Naive thymus-derived CD8-positive, alpha-beta T cell (primary cell): ENCODE measurements around the gene TDRD3. TPM values are rescaled to one million over a fixed set of nuclear protein-coding genes. Genes with fewer than 3 reads are reported as not detected.
A peak's percentile ranks its signal among the peaks of the same experiment; 100 is the strongest.

Experiments
- ATAC-seq, 2 donors: fragments of 150-1000 bp; cut with Tn5 transposase in 1 of 2; sonication (Bioruptor Pico), chemical (Tn5 transposase) in 1 of 2; 1 replicate in 1 of 2; 2 replicates in 1 of 2; pipeline ENCODE4 v1.10.0; 2021; ENCODE audit warnings: mild to moderate bottlenecking in 2 of 2, moderate library complexity in 2 of 2
- POLR2A ChIA-PET: fragments of 350-600 bp; sonication (Branson Sonifier 250); formaldehyde crosslinking; loops from one replicate; lab custom pipeline; 2021; ENCODE audit warnings: antibody characterized with exemption; lab: Charles Lee
- DNase-seq, 10 donors: peaks; one replicate each; pipeline versions ENCODE4 v3.0.0 to v3.0.0-alpha.2; 2020 to 2022
- H3K27ac Mint-ChIP-seq, 10 donors: one replicate each; pipeline ENCODE4 v1.8.0; 2020 to 2022; ENCODE audit warnings: mild to moderate bottlenecking in 10 of 10, mixed read lengths in 10 of 10, moderate library complexity in 4 of 10, inconsistent platforms in 1 of 10
- H3K27me3 Mint-ChIP-seq, 5 donors: one replicate each; pipeline ENCODE4 v1.8.0; 2021 to 2022; ENCODE audit warnings: mixed read lengths in 5 of 5
- H3K36me3 Mint-ChIP-seq, 3 donors: one replicate each; pipeline ENCODE4 v1.8.0; 2020 to 2022; ENCODE audit warnings: mixed read lengths in 3 of 3, mild to moderate bottlenecking in 2 of 3, inconsistent platforms in 1 of 3
- H3K4me1 Mint-ChIP-seq, 4 donors: one replicate each; pipeline ENCODE4 v1.8.0; 2021 to 2022; ENCODE audit warnings: mixed read lengths in 4 of 4
- H3K4me3 Mint-ChIP-seq, 10 donors: one replicate each; pipeline ENCODE4 v1.8.0; 2020 to 2022; ENCODE audit warnings: mild to moderate bottlenecking in 10 of 10, mixed read lengths in 10 of 10, moderate library complexity in 6 of 10, inconsistent platforms in 1 of 10
- H3K9me3 Mint-ChIP-seq, 9 donors: one replicate each; pipeline ENCODE4 v1.8.0; 2020 to 2022; ENCODE audit warnings: mixed read lengths in 9 of 9, mild to moderate bottlenecking in 3 of 9, inconsistent platforms in 1 of 9, moderate library complexity in 1 of 9
- polyA plus RNA-seq, 3 donors: library from polyadenylated mRNA; unstranded; fragments of 300-500 nt; fragmentation: Illumina TruSeq; gene quantifications; one replicate each; pipeline ENCODE4 v1.2.3, GENCODE V29; 2021
- total RNA-seq, 8 experiments: library from RNA in 2 of 8; stranded (reverse) in 2 of 8; gene quantifications; one replicate each; pipeline ENCODE4 v1.2.3 and lab custom pipeline; 2021 to 2026

The TDRD3 gene
- 10 to 100 TPM; 34.5 to 38.2 TPM for total RNA-seq
- 1 to 10 TPM; 6.8 to 9.1 (median 8.3) TPM for polyA plus RNA-seq
- 37.2 to 54.7 (median 47.9) reads per million in 6 experiments for total RNA-seq (lab: John Stamatoyannopoulos, UW)

DNA sequence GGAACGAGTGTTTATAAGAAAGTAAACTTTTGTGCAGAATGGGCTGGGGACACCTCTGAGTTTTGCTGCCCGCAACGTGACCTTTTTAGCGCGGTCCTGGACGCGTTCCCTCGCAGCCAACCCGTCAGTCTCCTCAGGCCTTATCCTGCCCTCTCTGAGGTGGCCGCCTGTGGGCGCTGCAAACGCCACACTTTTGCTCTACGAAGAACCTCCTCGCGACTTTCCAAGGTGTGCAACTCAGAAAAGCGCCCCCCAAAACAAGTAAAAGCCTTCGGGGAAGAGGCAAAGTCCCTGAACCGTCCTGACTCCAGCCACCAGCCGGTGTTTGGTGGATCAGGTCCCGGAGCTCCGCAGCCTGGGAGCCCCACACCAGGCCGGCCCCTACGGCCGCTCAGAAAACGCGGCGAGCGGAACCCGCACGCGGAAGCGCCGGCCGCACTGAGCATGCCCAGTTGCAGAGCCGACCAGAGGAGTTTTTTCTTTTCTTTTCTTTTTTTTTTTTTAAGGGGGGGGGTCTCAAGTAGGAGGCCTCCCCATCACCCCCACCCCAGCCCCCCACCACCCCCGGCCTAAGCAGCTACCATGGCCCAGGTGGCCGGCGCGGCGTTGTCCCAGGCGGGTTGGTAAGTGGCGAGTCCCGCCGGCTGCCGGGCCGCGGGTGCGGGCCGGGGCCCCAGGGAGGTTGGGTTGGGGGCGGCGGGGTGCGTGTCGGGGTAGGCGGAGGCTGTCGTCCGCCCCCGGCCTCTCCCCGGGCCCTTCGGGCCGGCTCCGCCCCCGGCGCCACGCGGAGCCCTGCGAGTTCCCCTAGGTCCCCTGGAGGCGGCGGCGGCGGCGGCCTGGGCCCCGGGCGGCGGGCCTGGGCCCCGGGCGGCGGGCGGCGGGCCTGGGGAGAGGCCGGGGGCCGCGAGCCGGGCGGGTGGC is at the start of gene TDRD3:
Gene TDRD3 (plus strand): TSS at position 438 of the 921 bp plus-strand sequence. CDS start 145 bp downstream, at position 583.
- H3K27me3 Mint-ChIP-seq, result no peaks in the 10 kb centered on the region
- ATAC-seq (peak; percentile 70 to 76), DNase-seq (peak; percentile 67 to 90 (median 78))
- H3K9me3 Mint-ChIP-seq, result no peaks in the 10 kb centered on the region
- H3K36me3 Mint-ChIP-seq, result no peaks in the 10 kb centered on the region
- peak within 1 kb of the TSS; percentile 90 to 98 (median 95) for H3K4me3 Mint-ChIP-seq
- peaks cover 21 to 40% (median 38%) of the 10 kb centered on the region in 4 donors for H3K4me1 Mint-ChIP-seq
- peak within 1 kb of the TSS; percentile 95 to 98 (median 97) for H3K27ac Mint-ChIP-seq
- POLR2A ChIA-PET, result interaction anchor here (0.7 to 2.2 kb wide), 7 partner anchors 10 to 1005 kb away, joined by 3 to 11 read pairs (median 4); no protein-coding TSS in a partner anchor

DNA sequence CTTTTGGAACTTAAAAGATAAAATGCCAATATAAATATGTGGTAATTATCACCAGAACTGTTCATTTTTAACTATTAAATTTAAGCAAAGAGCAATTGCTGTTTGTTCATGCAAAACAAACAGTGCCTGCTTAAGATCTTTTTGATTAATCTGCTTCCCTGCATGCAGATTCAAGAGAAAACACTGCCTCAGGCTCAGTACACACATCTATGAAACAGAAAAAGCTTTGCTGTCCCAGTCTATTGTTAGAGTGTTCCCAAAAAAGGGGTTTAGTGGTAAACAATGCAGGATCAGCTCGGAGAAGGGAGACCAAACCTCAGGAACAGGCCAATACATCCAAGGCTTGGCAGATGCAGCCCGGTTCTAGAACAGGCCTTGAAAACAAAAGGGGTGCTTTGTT is 49.3 kb upstream of the TDRD3 start:
- DNase-seq, result no peak
- peaks cover 12 to 49% (median 37%) of the 10 kb centered on the region in 5 donors for H3K27me3 Mint-ChIP-seq
- ATAC-seq, result no peak
- H3K4me1 Mint-ChIP-seq, result peaks cover 0 to 3% (median 0%) of the 10 kb centered on the region in 4 donors
- no peak overlapping the region for H3K27ac Mint-ChIP-seq
- H3K9me3 Mint-ChIP-seq, result peaks cover 0 to 13% (median 0%) of the 10 kb centered on the region in 9 donors
- H3K4me3 Mint-ChIP-seq, result no peak overlapping the region
- POLR2A ChIA-PET, result no interaction called here
- peaks cover 0 to 6% (median 0%) of the 10 kb centered on the region in 3 donors for H3K36me3 Mint-ChIP-seq

DNA sequence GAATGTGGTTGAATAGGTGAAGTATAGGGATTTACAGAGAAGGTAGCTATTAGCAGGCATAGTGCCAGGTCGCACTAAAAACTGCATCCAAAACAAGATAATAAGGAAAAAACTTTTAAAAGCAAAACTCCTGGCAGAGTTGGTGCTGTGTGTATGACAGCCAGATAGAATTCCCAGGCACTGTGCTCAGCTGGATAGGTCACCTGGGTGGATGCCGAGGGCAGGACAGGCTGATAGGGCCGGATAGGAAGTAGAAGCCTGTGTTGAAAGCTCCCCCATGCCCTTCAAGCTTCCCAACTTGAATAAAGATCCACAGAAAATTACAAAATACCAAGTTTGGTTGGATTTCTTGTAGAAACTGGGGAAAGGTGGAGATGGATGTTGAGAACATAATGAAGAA is 48.9 kb upstream of the TDRD3 start:
- Mint-ChIP-seq H3K4me3 (no peak overlapping the region), H3K36me3 (peaks cover 0 to 10% (median 0%) of the 10 kb centered on the region in 3 donors), H3K27ac (no peak overlapping the region), H3K4me1 (peaks cover 0 to 3% (median 0%) of the 10 kb centered on the region in 4 donors), H3K9me3 (peaks cover 0 to 17% (median 1%) of the 10 kb centered on the region in 9 donors), H3K27me3 (peaks cover 12 to 47% (median 37%) of the 10 kb centered on the region in 5 donors)
- DNase-seq (no peak), ATAC-seq (no peak)
- POLR2A ChIA-PET, result no interaction called here

DNA sequence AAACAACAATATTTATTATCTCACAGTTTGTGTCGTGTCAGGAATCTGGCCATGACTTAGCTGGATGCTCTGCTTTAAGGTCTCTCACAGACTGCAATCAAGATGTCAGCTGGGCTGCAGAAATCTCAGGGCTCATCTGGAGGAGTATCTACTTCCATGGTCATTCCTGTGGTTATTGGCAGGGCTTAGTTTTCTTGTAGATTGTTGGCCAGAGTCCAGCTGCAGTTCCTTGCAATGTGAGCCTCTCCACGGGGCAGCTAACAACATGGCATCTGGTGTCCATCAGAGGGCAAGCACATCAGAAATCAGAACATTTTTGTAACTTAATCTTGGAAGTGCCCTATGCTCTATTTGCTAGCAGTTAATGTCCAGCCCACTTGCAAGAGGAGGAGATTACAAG is 45.7 kb upstream of the TDRD3 start:
- H3K36me3 Mint-ChIP-seq, result peaks cover 0 to 11% (median 0%) of the 10 kb centered on the region in 3 donors
- DNase-seq, result no peak
- H3K27me3 Mint-ChIP-seq, result peaks cover 15 to 41% (median 31%) of the 10 kb centered on the region in 5 donors
- no peaks in the 10 kb centered on the region for H3K4me1 Mint-ChIP-seq
- ATAC-seq, result no peak
- H3K4me3 Mint-ChIP-seq, result no peak overlapping the region
- no peak overlapping the region for H3K27ac Mint-ChIP-seq
- H3K9me3 Mint-ChIP-seq, result peaks cover 0 to 18% (median 2%) of the 10 kb centered on the region in 9 donors
- POLR2A ChIA-PET, result no interaction called here

DNA sequence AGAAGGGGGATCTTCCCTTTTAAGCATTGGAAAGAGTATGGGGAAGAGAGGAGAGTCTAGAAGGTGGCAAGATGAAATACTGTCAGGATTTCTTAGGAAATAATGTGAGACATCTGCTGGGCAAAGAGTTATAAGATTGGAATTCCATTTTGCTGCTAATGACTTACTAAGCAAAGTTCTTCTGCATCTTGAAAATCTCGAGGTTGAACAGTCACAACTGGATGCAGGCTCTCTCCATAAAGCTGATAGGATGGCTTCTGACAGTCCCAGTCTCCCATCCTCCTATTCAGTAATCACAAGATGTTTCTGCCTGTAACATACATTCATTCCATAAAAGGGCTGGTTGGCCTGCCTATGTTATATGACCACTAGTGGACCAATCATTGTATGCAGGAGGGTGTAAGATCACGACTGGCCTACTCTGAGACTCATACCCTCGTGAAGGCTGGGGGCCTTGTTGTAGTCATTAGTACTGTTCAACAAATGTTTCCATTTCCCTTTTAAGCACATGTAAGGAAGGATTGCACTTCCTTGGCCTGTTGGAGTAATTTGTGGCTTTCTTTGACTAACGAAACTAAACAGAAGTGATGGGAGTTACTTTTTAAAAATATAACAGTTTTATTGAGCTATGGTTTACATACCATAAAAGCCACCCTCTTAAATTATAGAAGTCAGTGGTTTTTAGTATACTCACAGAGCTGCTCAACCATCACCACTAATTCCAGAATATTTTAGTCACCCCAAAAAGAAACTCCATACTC is 45.0 kb upstream of the TDRD3 start:
- Mint-ChIP-seq H3K27me3 (peaks cover 17 to 47% (median 31%) of the 10 kb centered on the region in 5 donors), H3K4me1 (no peaks in the 10 kb centered on the region), H3K9me3 (peaks cover 0 to 18% (median 2%) of the 10 kb centered on the region in 9 donors), H3K4me3 (no peak overlapping the region), H3K36me3 (peaks cover 0 to 11% (median 0%) of the 10 kb centered on the region in 3 donors), H3K27ac (no peak overlapping the region)
- ATAC-seq (no peak), DNase-seq (no peak)
- POLR2A ChIA-PET, result no interaction called here

DNA sequence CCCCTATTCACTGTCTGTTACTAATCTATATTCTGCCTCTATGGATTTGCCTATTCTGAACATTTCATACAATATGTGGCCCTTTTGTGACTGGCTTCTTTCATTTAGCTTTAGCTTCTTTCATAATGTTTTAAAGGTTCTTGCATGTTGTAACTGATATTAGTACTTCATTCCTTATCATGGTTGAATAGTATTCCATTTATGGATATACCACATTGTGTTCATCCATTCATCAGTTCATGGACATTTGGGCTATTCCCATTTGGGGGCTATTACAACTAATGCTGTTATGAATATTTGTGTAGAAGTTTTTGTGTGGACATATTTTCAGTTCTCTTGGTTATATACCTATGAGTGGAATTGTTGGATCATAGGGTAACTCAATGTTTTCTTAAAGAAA is 44.4 kb upstream of the TDRD3 start:
- Mint-ChIP-seq H3K27ac (no peak overlapping the region), H3K27me3 (peaks cover 18 to 48% (median 30%) of the 10 kb centered on the region in 5 donors), H3K36me3 (peaks cover 0 to 11% (median 0%) of the 10 kb centered on the region in 3 donors), H3K4me1 (no peaks in the 10 kb centered on the region), H3K4me3 (no peak overlapping the region), H3K9me3 (peaks cover 0 to 18% (median 2%) of the 10 kb centered on the region in 9 donors)
- ATAC-seq (no peak), DNase-seq (no peak)
- POLR2A ChIA-PET, result no interaction called here

DNA sequence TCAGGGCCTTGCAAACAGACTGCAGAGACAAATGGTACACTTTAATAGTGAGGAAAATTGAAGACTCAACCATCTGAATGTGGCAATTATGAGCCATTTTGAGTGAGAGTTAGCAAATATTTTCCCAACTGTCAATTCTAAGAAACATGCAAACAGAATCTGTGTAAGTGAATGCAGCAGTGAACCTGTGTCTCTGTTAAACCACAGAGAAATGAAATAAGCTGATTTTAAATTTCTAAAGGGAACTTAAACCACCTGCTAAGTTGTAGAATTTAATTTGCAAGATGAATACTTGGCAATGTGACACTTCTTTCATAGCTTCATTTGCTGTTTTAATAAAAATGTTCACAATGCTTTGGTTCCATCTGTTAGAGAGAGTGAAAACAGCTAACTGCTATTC is 42.0 kb upstream of the TDRD3 start:
- Mint-ChIP-seq H3K27me3 (peaks cover 9 to 27% (median 14%) of the 10 kb centered on the region in 5 donors), H3K9me3 (peaks cover 0 to 18% (median 2%) of the 10 kb centered on the region in 9 donors), H3K4me3 (no peak overlapping the region), H3K36me3 (peaks cover 0 to 11% (median 0%) of the 10 kb centered on the region in 3 donors), H3K27ac (no peak overlapping the region), H3K4me1 (no peaks in the 10 kb centered on the region)
- POLR2A ChIA-PET, result no interaction called here
- no peak for DNase-seq
- no peak for ATAC-seq

DNA sequence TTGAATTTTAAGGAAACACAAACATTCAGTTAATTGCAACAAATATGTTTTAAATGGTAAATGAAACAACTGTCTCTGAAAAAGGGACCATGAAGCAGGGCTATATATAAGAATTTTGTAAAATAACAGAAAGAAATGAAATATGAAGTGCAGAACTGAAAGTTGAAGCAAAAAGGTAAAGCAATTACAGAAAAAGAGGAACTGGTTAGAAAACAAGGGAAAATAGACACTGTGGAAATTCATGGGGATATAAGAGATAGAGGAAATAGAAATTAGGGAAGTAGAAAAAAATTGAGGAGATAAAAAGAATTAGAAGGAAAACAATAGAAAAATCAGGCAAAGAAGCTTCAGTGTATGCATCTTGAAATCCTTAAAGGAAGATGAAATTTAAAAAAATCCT is 40.0 kb upstream of the TDRD3 start:
- Mint-ChIP-seq H3K27me3 (peaks cover 9 to 27% (median 15%) of the 10 kb centered on the region in 5 donors), H3K36me3 (peaks cover 0 to 11% (median 0%) of the 10 kb centered on the region in 3 donors), H3K27ac (no peak overlapping the region), H3K4me1 (no peaks in the 10 kb centered on the region), H3K4me3 (no peak overlapping the region), H3K9me3 (peaks cover 0 to 12% (median 2%) of the 10 kb centered on the region in 9 donors)
- POLR2A ChIA-PET, result no interaction called here
- no peak for ATAC-seq
- DNase-seq, result no peak

DNA sequence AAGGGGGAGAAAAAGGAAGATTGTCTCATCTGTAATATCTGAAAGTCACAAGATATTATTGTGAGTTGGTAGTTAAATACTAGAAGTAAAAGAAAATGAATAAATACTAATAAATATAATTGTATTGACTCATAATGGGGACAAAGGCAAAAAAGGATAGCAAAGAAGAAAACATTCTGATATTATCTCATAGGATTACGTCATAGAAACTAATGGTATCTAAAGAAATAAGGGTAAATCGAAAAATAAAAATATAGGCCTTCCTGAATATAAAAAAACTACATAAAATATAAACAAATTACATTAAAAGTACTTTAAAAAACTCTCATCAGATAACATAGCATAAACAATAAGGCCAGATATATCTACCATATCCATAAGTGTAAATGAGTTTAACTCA is 38.6 kb upstream of the TDRD3 start:
- Mint-ChIP-seq H3K27me3 (peaks cover 11 to 33% (median 17%) of the 10 kb centered on the region in 5 donors), H3K9me3 (no peaks in the 10 kb centered on the region), H3K4me3 (no peak overlapping the region), H3K27ac (no peak overlapping the region), H3K4me1 (no peaks in the 10 kb centered on the region), H3K36me3 (no peaks in the 10 kb centered on the region)
- POLR2A ChIA-PET, result no interaction called here
- ATAC-seq (no peak), DNase-seq (no peak)

DNA sequence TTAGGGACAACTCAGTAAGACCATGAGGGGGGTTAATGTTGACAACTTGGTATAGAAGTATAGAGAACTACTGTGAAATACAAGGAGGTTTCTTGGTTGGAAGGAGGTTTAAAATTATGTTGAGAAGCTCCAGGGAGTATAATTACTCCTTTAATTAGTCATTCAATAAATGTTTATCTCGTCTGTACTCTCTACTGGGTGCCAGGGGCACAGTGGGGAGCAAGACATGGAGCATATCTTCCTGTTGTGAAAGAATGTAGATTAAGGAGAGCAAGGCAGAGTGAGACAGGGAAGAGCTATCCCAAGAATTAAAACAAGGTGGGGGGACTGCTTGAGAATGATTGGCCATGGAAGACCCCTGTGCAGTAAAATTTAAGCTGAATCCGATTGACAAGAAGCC is 33.7 kb upstream of the TDRD3 start:
- H3K9me3 Mint-ChIP-seq, result no peaks in the 10 kb centered on the region
- H3K36me3 Mint-ChIP-seq, result no peaks in the 10 kb centered on the region
- H3K27ac Mint-ChIP-seq, result peak overlapping the region in 1 of 10 donors; percentile 7
- H3K27me3 Mint-ChIP-seq, result peaks cover 9 to 19% (median 13%) of the 10 kb centered on the region in 5 donors
- no peak for DNase-seq
- H3K4me3 Mint-ChIP-seq, result no peak overlapping the region
- POLR2A ChIA-PET, result no interaction called here
- no peak for ATAC-seq
- H3K4me1 Mint-ChIP-seq, result no peaks in the 10 kb centered on the region

DNA sequence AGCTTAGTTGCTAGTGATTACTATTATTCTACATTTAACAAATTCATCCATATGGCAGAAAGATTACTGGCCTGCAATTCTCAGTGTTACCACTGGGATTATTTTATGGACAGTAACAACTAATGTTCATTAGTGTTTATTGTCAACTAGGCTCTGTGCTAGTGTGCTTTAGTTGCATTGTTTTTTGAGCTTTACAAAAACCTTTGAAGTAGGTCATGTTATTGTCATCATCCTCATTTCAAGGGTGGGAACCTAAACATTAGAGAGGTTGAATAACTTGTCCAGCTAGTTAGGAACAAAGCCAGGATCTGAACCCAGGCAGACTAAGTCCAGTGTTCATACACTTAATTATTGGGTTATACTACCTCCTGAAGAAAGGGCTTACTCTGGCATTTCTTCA is 27.8 kb upstream of the TDRD3 start:
- peaks cover 0 to 9% (median 4%) of the 10 kb centered on the region in 5 donors for H3K27me3 Mint-ChIP-seq
- no peak overlapping the region for H3K27ac Mint-ChIP-seq
- no peaks in the 10 kb centered on the region for H3K9me3 Mint-ChIP-seq
- no peaks in the 10 kb centered on the region for H3K36me3 Mint-ChIP-seq
- no peak for ATAC-seq
- no peak overlapping the region for H3K4me3 Mint-ChIP-seq
- DNase-seq, result no peak
- POLR2A ChIA-PET, result interaction anchor here (1.0 kb wide), 1 partner anchor 27 kb away, joined by 5 read pairs; the partner anchor contains the start of gene TDRD3
- H3K4me1 Mint-ChIP-seq, result no peaks in the 10 kb centered on the region

DNA sequence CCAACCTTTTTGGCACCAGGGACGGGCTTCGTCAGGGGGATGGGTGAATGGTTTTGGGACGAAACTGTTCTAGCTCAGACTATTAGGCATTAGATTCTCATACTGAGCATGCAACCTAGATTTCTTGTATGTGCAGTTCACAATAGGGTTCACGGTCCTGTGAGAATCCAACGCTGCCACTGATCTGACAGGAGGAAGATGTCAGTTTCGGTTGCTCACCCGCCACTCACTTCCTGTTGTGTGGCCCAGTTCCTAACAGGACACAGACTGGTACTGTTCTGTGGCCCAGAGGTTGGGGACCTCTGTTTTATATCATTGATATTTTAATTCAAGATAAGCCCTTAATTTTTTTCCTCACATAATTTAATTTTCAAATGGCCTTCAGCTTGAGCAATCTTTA is 26.7 kb upstream of the TDRD3 start:
- H3K4me3 Mint-ChIP-seq, result peak overlapping the region in 1 of 10 donors; percentile 7
- DNase-seq, result no peak

More for the DNA sequence above, 26.7 kb upstream of the TDRD3 start:
- Mint-ChIP-seq H3K36me3 (no peaks in the 10 kb centered on the region), H3K9me3 (no peaks in the 10 kb centered on the region), H3K4me1 (no peaks in the 10 kb centered on the region), H3K27me3 (peaks cover 0 to 10% (median 0%) of the 10 kb centered on the region in 5 donors), H3K27ac (no peak overlapping the region)
- ATAC-seq, result no peak
- POLR2A ChIA-PET, result interaction anchor here (0.6 kb wide), 1 partner anchor 847 kb away, joined by 4 read pairs; no protein-coding TSS in a partner anchor
